Caco-2 (cell line): ENCODE results near the gene MARCHF10. TPM values are rescaled to one million over a fixed set of nuclear protein-coding genes. Genes with fewer than 3 reads are reported as not detected.

Source experiments
- BruUV-seq: library from RNA; stranded (reverse); fragments of 400-500 nt; replicated peaks from 2 replicates; lab custom pipeline; 2021; lab: Mats Ljungman, UMichigan
- CTCF ChIA-PET: fragments of 300-600 bp; sonication (Branson Sonifier 250); formaldehyde crosslinking; loops from one replicate; lab custom pipeline; 2022; ENCODE audit warnings: antibody characterized with exemption; lab: Charles Lee
- POLR2A ChIA-PET: fragments of 300-600 bp; sonication (Branson Sonifier 250); formaldehyde crosslinking; loops from one replicate; lab custom pipeline; 2022; ENCODE audit warnings: antibody characterized with exemption; lab: Charles Lee
- DNase-seq, 2 experiments: peaks; one replicate each; pipeline versions ENCODE4 v3.0.0 to v3.0.0-alpha.2; 2020 to 2022
- H3K27me3 ChIP-seq: replicated peaks from 2 replicates; pipeline ENCODE4 v1.6.0; 2011; ENCODE audit warnings: low read length; ENCODE audit not compliant: control insufficient read depth, insufficient read depth
- H3K36me3 ChIP-seq: 2 replicates; pipeline ENCODE4 v1.5.1; 2011; ENCODE audit warnings: low read length; ENCODE audit not compliant: control insufficient read depth, insufficient read depth
- H3K4me1 ChIP-seq: fragments of 250-450 bp; sonication (Bioruptor Pico); 2 replicates; pipeline ENCODE4 v1.5.1; 2020; ENCODE audit warnings: mild to moderate bottlenecking
- H3K4me3 ChIP-seq: 2 replicates; pipeline ENCODE4 v1.5.1; 2011; ENCODE audit warnings: low read depth, mild to moderate bottlenecking, control low read depth, low read length
- H3K9me3 ChIP-seq: fragments of 250-450 bp; sonication (Bioruptor Pico); 2 replicates; pipeline ENCODE4 v1.5.1; 2020; ENCODE audit warnings: mild to moderate bottlenecking, moderate library complexity
- H3K27ac Mint-ChIP-seq: one replicate; pipeline ENCODE4 v1.8.0; 2022; ENCODE audit warnings: mixed read lengths; ENCODE audit not compliant: unreplicated experiment
- H3K27me3 Mint-ChIP-seq: one replicate; pipeline ENCODE4 v1.8.0; 2022; ENCODE audit warnings: mixed read lengths; ENCODE audit not compliant: insufficient read depth, unreplicated experiment
- H3K36me3 Mint-ChIP-seq: one replicate; pipeline ENCODE4 v1.8.0; 2022; ENCODE audit warnings: mild to moderate bottlenecking, mixed read lengths; ENCODE audit not compliant: insufficient read depth, unreplicated experiment
- H3K4me1 Mint-ChIP-seq: one replicate; pipeline ENCODE4 v1.8.0; 2022; ENCODE audit warnings: low read depth, mixed read lengths; ENCODE audit not compliant: unreplicated experiment
- H3K4me3 Mint-ChIP-seq: one replicate; pipeline ENCODE4 v1.8.0; 2022; ENCODE audit warnings: mild to moderate bottlenecking, moderate library complexity, mixed read lengths; ENCODE audit not compliant: unreplicated experiment
- H3K9me3 Mint-ChIP-seq: one replicate; pipeline ENCODE4 v1.8.0; 2022; ENCODE audit warnings: mixed read lengths; ENCODE audit not compliant: unreplicated experiment
- intact Hi-C: fragments of 100-400 bp; cut with micrococcal nuclease; formaldehyde crosslinking; loops from one replicate; pipeline ENCODE4 v1.10.0; 2022; ENCODE audit not compliant: unreplicated experiment
- total RNA-seq: library from RNA; stranded (reverse); gene quantifications from 2 replicates; pipeline ENCODE4 v1.2.3, GENCODE V29; 2022
- TF ChIP-seq, protein P1 (sequence below), 2 experiments: fragments of 200-600 bp in 1 of 2; IDR thresholded peaks; 1 replicate in 1 of 2; 2 replicates in 1 of 2; pipeline versions ENCODE4 v1.5.1 to v1.8.0; 2011 to 2022; ENCODE audit warnings: antibody characterized with exemption in 1 of 2, control low read depth in 1 of 2, inconsistent platforms in 1 of 2, low read depth in 1 of 2, low read length in 1 of 2, mild to moderate bottlenecking in 1 of 2, moderate library complexity in 1 of 2; ENCODE audit not compliant: insufficient read depth in 1 of 2, severe bottlenecking in 1 of 2, unreplicated experiment in 1 of 2

MARCHF10 gene
- total RNA-seq, 1 experiment from 2014 or later: not detected

DNA sequence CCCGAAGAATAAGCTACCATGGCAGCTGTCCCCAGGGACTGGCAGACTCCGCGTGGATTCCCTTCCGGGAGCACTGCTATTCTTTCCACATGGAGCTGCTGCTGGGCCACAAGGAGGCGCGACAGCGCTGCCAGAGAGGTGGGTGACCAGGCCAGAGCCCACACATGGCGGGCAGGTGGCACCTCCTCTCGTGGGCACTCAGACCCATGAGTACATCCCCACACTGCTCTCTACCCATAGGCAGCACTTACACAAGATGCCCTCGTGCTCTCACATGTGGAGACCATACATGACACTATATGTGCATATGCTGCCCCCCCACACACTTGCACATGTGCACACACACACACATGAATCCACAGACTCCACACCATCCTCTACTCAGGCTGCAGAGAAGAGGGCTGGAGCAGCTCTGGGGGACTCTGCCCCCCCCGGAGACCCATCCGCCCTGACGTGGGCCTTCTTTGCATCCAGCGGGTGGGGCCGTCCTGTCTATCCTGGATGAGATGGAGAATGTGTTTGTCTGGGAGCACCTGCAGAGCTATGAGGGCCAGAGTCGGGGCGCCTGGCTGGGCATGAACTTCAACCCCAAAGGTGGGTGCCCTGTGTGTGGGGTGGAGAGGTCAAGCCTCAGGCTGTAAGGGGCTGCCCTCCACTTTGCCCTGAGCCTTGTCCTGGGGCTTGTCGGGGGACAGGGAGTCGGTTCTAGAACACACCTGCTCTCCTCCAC, 117.8 kb downstream of the MARCHF10 start:
- ChIA-PET POLR2A (no interaction called here), CTCF (no interaction called here)
- Histone ChIP-seq H3K4me3 (no peak overlapping the region), H3K36me3 (no peaks in the 10 kb centered on the region), H3K4me1 (no peaks in the 10 kb centered on the region), H3K9me3 (0 out of 2 replicates have a peak, but pooled peaks cover 3% of the 10 kb centered on the region), H3K27me3 (no peaks in the 10 kb centered on the region)
- Mint-ChIP-seq H3K36me3 (no peaks in the 10 kb centered on the region), H3K4me3 (no peak overlapping the region), H3K9me3 (no peaks in the 10 kb centered on the region), H3K4me1 (no peaks in the 10 kb centered on the region), H3K27ac (no peak overlapping the region), H3K27me3 (no peaks in the 10 kb centered on the region)
- no peak for DNase-seq
- intact Hi-C loops: no loop called here
- TF ChIP-seq, protein P1, sequence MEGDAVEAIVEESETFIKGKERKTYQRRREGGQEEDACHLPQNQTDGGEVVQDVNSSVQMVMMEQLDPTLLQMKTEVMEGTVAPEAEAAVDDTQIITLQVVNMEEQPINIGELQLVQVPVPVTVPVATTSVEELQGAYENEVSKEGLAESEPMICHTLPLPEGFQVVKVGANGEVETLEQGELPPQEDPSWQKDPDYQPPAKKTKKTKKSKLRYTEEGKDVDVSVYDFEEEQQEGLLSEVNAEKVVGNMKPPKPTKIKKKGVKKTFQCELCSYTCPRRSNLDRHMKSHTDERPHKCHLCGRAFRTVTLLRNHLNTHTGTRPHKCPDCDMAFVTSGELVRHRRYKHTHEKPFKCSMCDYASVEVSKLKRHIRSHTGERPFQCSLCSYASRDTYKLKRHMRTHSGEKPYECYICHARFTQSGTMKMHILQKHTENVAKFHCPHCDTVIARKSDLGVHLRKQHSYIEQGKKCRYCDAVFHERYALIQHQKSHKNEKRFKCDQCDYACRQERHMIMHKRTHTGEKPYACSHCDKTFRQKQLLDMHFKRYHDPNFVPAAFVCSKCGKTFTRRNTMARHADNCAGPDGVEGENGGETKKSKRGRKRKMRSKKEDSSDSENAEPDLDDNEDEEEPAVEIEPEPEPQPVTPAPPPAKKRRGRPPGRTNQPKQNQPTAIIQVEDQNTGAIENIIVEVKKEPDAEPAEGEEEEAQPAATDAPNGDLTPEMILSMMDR (IDR thresholded peaks at IDR 0.05; ENCODE audit: insufficient read depth in 1 of 2, low read depth in 1 of 2, low read length in 1 of 2, severe bottlenecking in 1 of 2, unreplicated experiment in 1 of 2): no peak
- no TSS peak for BruUV-seq

DNA sequence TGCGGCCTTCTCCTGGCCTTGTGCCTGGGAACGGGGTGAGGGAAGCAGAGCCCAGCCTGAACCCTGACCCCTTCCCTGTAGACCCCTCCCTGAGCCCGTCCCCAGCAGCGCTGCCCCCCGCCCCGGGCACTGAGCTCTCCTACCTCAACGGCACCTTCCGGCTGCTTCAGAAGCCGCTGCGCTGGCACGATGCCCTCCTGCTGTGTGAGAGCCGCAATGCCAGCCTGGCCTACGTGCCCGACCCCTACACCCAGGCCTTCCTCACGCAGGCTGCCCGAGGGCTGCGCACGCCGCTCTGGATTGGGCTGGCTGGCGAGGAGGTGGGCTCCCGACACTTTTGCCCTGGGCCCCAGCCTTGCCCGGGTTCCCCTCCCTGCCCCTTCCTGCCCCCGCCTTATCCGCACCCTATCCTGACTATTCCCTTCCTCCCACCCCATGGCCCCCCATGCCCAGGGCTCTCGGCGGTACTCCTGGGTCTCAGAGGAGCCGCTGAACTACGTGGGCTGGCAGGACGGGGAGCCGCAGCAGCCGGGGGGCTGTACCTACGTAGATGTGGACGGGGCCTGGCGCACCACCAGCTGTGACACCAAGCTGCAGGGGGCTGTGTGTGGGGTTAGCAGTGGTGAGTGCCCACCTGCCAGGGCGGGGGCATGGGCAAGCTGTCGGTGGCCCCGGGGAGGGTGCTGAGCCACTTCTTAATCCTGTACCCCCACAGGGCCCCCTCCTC, 118.5 kb downstream of the MARCHF10 start:
- Histone ChIP-seq H3K9me3 (0 out of 2 replicates have a peak, but pooled peaks cover 3% of the 10 kb centered on the region), H3K4me1 (no peaks in the 10 kb centered on the region), H3K36me3 (no peaks in the 10 kb centered on the region), H3K27me3 (no peaks in the 10 kb centered on the region), H3K4me3 (no peak overlapping the region)
- Mint-ChIP-seq H3K4me1 (no peaks in the 10 kb centered on the region), H3K4me3 (no peak overlapping the region), H3K27me3 (no peaks in the 10 kb centered on the region), H3K36me3 (no peaks in the 10 kb centered on the region), H3K9me3 (no peaks in the 10 kb centered on the region), H3K27ac (no peak overlapping the region)
- intact Hi-C loops: no loop called here
- CTCF ChIA-PET: no interaction called here
- no TSS peak for BruUV-seq
- POLR2A ChIA-PET: no interaction called here
- DNase-seq: no peak
- TF ChIP-seq, protein P1 (IDR thresholded peaks at IDR 0.05; ENCODE audit: insufficient read depth in 1 of 2, low read depth in 1 of 2, low read length in 1 of 2, severe bottlenecking in 1 of 2, unreplicated experiment in 1 of 2): no peak

DNA sequence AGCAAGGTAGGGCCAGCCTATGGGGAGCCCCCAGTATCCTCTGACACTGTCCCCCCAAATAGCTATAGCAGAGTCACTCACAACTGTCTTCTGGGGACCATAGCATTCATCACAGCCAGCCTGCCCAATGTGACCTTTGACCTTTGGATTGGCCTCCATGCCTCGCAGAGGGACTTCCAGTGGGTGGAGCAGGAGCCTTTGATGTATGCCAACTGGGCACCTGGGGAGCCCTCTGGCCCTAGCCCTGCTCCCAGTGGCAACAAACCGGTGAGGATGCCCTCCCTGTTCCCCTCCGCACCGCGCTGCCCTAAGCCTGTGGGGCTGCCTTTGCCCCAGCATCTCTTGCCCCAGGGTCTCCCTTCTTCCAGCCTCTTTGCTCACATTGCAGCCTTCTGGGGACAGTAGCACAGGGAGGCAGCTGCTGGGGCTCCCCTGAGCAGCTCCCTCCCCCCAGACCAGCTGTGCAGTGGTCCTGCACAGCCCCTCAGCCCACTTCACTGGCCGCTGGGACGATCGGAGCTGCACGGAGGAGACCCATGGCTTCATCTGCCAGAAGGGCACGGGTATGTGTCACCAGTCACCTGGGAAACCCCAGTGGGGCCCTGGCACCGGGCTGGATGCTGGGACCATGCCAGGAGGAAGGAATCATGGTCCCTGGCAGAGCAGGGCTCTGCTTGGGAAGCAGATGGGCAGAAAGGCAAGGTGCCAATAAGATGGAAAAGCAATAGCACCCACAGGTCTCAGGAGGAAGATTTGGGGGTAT, 119.5 kb downstream of the MARCHF10 start:
- H3K27me3 Mint-ChIP-seq: no peaks in the 10 kb centered on the region
- H3K4me3 ChIP-seq: no peak overlapping the region
- H3K36me3 ChIP-seq: no peaks in the 10 kb centered on the region
- H3K36me3 Mint-ChIP-seq: no peaks in the 10 kb centered on the region
- no peak overlapping the region for H3K4me3 Mint-ChIP-seq
- DNase-seq: no peak
- no peaks in the 10 kb centered on the region for H3K4me1 Mint-ChIP-seq
- H3K27ac Mint-ChIP-seq: no peak overlapping the region
- no peaks in the 10 kb centered on the region for H3K4me1 ChIP-seq
- intact Hi-C loops: no loop called here
- H3K27me3 ChIP-seq: no peaks in the 10 kb centered on the region
- POLR2A ChIA-PET: no interaction called here
- H3K9me3 ChIP-seq: 0 out of 2 replicates have a peak, but pooled peaks cover 3% of the 10 kb centered on the region
- TF ChIP-seq, protein P1 (IDR thresholded peaks at IDR 0.05; ENCODE audit: insufficient read depth in 1 of 2, low read depth in 1 of 2, low read length in 1 of 2, severe bottlenecking in 1 of 2, unreplicated experiment in 1 of 2): no peak
- no peaks in the 10 kb centered on the region for H3K9me3 Mint-ChIP-seq
- CTCF ChIA-PET: no interaction called here
- BruUV-seq: no TSS peak
